ENCODE data around the gene AP5Z1. TPM values are rescaled to one million over a fixed set of nuclear protein-coding genes. Genes with fewer than 3 reads are reported as not detected.
"Not testable (repeated sequence)": the region's sequence is repeated elsewhere in the genome, so short reads cannot be mapped to it uniquely, and the experiment has no call there.

The AP5Z1 gene
- total RNA-seq, 1 experiment from 2014 or later: 38.3 TPM

DNA sequence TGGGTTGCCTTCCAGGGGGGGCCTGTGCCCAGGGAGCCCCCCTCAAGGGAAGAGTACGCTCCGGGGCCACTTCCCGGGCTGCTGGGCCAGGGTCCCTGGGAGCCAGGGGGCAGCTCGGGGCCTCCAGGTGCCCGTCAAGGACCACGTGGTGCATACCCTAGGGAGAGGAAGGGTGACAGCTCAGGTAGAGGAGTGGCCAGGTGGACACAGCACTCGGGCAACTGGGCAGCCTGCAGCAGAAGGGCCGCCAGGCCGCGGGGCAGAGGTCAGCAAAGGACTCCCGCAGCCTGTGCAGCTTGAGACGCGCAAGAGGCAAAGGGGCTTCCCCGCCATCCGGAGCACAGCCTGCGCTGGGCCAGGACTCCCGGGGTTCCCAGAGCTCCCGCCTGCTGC is 26.4 kb downstream of the AP5Z1 start:
- H3K4ac ChIP-seq (ENCODE audit: low read depth, low read length): no peak overlapping the region
- no peak overlapping the region for H2BK5ac ChIP-seq (ENCODE audit: insufficient read length, low read length)
- H3K18ac ChIP-seq (ENCODE audit: insufficient read length, low read depth, low read length): no peak overlapping the region
- H3K27me3 ChIP-seq (ENCODE audit: insufficient read depth, low read length): no peaks in the 10 kb centered on the region
- TF ChIP-seq, protein P1, sequence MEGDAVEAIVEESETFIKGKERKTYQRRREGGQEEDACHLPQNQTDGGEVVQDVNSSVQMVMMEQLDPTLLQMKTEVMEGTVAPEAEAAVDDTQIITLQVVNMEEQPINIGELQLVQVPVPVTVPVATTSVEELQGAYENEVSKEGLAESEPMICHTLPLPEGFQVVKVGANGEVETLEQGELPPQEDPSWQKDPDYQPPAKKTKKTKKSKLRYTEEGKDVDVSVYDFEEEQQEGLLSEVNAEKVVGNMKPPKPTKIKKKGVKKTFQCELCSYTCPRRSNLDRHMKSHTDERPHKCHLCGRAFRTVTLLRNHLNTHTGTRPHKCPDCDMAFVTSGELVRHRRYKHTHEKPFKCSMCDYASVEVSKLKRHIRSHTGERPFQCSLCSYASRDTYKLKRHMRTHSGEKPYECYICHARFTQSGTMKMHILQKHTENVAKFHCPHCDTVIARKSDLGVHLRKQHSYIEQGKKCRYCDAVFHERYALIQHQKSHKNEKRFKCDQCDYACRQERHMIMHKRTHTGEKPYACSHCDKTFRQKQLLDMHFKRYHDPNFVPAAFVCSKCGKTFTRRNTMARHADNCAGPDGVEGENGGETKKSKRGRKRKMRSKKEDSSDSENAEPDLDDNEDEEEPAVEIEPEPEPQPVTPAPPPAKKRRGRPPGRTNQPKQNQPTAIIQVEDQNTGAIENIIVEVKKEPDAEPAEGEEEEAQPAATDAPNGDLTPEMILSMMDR (conservative IDR thresholded peaks at IDR 0.05): no peak
- H3K36me3 Mint-ChIP-seq (ENCODE audit: insufficient read depth in 1 of 3, low read depth in 3 of 3): peaks cover 0 to 4% (median 0%) of the 10 kb centered on the region in 3 experiments; a peak in 1 of 7 replicates
- H3K4me1 Mint-ChIP-seq: peaks cover 6% of the 10 kb centered on the region in 2 experiments
- H3K9ac ChIP-seq (ENCODE audit: extremely low read depth, insufficient read length, low read length): no peak overlapping the region
- no peaks in the 10 kb centered on the region for H4K20me1 ChIP-seq (ENCODE audit: control insufficient read depth, insufficient read depth, insufficient read length)
- H4K5ac ChIP-seq (ENCODE audit: insufficient read length, low read depth, low read length): no peak overlapping the region
- H3K79me2 ChIP-seq (ENCODE audit: insufficient read depth, low read length): no peaks in the 10 kb centered on the region
- H2BK120ac ChIP-seq (ENCODE audit: low read depth, low read length, poor library complexity, severe bottlenecking): no peak overlapping the region
- no peaks in the 10 kb centered on the region for H3K9me3 ChIP-seq (ENCODE audit: control insufficient read depth, low read depth, low read length)
- H2BK15ac ChIP-seq (ENCODE audit: low read depth, low read length): no peak overlapping the region
- no peaks in the 10 kb centered on the region for H3K23me2 ChIP-seq (ENCODE audit: insufficient read length, low read depth, low read length, poor library complexity, severe bottlenecking)
- H2BK20ac ChIP-seq (ENCODE audit: low read depth, low read length, poor library complexity, severe bottlenecking): no peak overlapping the region
- no peak overlapping the region for H4K8ac ChIP-seq (replicated peaks; ENCODE audit: insufficient read length, low read depth, low read length)
- no peak overlapping the region for H3K4me2 ChIP-seq (ENCODE audit: insufficient read depth, insufficient read length, low read length)
- H3K27me3 Mint-ChIP-seq (ENCODE audit: low read depth): peaks cover 6% of the 10 kb centered on the region
- H3K56ac ChIP-seq (ENCODE audit: insufficient read length, low read depth, low read length): no peak overlapping the region
- H3T11ph ChIP-seq (ENCODE audit: low read length): no peak overlapping the region
- WGBS (ENCODE audit: extremely low coverage, insufficient read length, low lambda C conversion rate): no CpG with 5 or more reads among the region's 18 CpGs
- no peak overlapping the region for H2AK5ac ChIP-seq (ENCODE audit: insufficient read length, low read length)
- no peak overlapping the region for H3K4me3 Mint-ChIP-seq
- no peak overlapping the region for H4K91ac ChIP-seq (ENCODE audit: insufficient read length, low read depth, low read length)
- no peak overlapping the region for H3K27ac Mint-ChIP-seq
- no peak overlapping the region for H3K27ac ChIP-seq (ENCODE audit: insufficient read length, low read depth, low read length)
- no peak overlapping the region for H3K23ac ChIP-seq (ENCODE audit: insufficient read length, low read depth, low read length)
- no peak overlapping the region for H2AFZ ChIP-seq (ENCODE audit: low read length)
- no peaks in the 10 kb centered on the region for H3K79me1 ChIP-seq (ENCODE audit: insufficient read depth, low read depth, low read length, poor library complexity, severe bottlenecking)
- no peak for DNase-seq
- no peaks in the 10 kb centered on the region for H3K9me3 Mint-ChIP-seq
- no peak overlapping the region for H2BK12ac ChIP-seq (ENCODE audit: insufficient read length, low read depth, low read length)
- H3K14ac ChIP-seq (ENCODE audit: insufficient read depth, low read length): no peak overlapping the region; the same call in 1 of the 2 replicates
- no peaks in the 10 kb centered on the region for H3K4me1 ChIP-seq (ENCODE audit: insufficient read depth, low read length)

GRCh38 chr7:4802577-4802976 is 27.2 kb downstream of the AP5Z1 start:
- H4K5ac ChIP-seq (ENCODE audit: insufficient read length, low read depth, low read length); H2BK12ac ChIP-seq (ENCODE audit: insufficient read length, low read depth, low read length); H4K91ac ChIP-seq (ENCODE audit: insufficient read length, low read depth, low read length); H3K9me3 Mint-ChIP-seq; H2BK5ac ChIP-seq (ENCODE audit: insufficient read length, low read length); H2BK20ac ChIP-seq (ENCODE audit: low read depth, low read length, poor library complexity, severe bottlenecking); H3K18ac ChIP-seq (ENCODE audit: insufficient read length, low read depth, low read length); H3K36me3 Mint-ChIP-seq (ENCODE audit: insufficient read depth in 1 of 3, low read depth in 3 of 3); H3K14ac ChIP-seq (ENCODE audit: insufficient read depth, low read length); H3K9me3 ChIP-seq (ENCODE audit: control insufficient read depth, low read depth, low read length); H3K27me3 ChIP-seq (ENCODE audit: insufficient read depth, low read length); H3K4ac ChIP-seq (ENCODE audit: low read depth, low read length); H2AFZ ChIP-seq (ENCODE audit: low read length); H4K20me1 ChIP-seq (ENCODE audit: control insufficient read depth, insufficient read depth, insufficient read length); DNase-seq; H3K4me1 ChIP-seq (ENCODE audit: insufficient read depth, low read length); H4K8ac ChIP-seq (replicated peaks; ENCODE audit: insufficient read length, low read depth, low read length); H3K23me2 ChIP-seq (ENCODE audit: insufficient read length, low read depth, low read length, poor library complexity, severe bottlenecking); H3K79me2 ChIP-seq (ENCODE audit: insufficient read depth, low read length); H3K27ac Mint-ChIP-seq; H3K4me3 Mint-ChIP-seq; H2AK5ac ChIP-seq (ENCODE audit: insufficient read length, low read length); H3T11ph ChIP-seq (ENCODE audit: low read length); H3K56ac ChIP-seq (ENCODE audit: insufficient read length, low read depth, low read length); H3K9ac ChIP-seq (ENCODE audit: extremely low read depth, insufficient read length, low read length); H3K23ac ChIP-seq (ENCODE audit: insufficient read length, low read depth, low read length); H2BK120ac ChIP-seq (ENCODE audit: low read depth, low read length, poor library complexity, severe bottlenecking); H2BK15ac ChIP-seq (ENCODE audit: low read depth, low read length); H3K79me1 ChIP-seq (ENCODE audit: insufficient read depth, low read depth, low read length, poor library complexity, severe bottlenecking); H3K27ac ChIP-seq (ENCODE audit: insufficient read length, low read depth, low read length); H3K4me2 ChIP-seq (ENCODE audit: insufficient read depth, insufficient read length, low read length): not testable (repeated sequence)
- no CpG with 5 or more reads among the region's 23 CpGs for WGBS (ENCODE audit: extremely low coverage, insufficient read length, low lambda C conversion rate)
- Mint-ChIP-seq H3K27me3 (ENCODE audit: low read depth) (peaks cover 11% of the 10 kb centered on the region), H3K4me1 (peaks cover 6 to 10% of the 10 kb centered on the region in 2 experiments)

Data from H9 (cell line).